Measurements from ENCODE around the gene KCNH1. TPM values are rescaled to one million over a fixed set of nuclear protein-coding genes. Genes with fewer than 3 reads are reported as not detected.

The KCNH1 gene
- total and polyA plus RNA-seq, 3 donors from 2014 or later: 1.5 to 4.2 (median 2.8) TPM

GRCh38 chr1:210932104-210932503, 201.8 kb downstream of the KCNH1 start:
- no peak for TF ChIP-seq CTCF (IDR thresholded peaks at IDR 0.05)
- Histone ChIP-seq H3K27me3 (no peaks in the 10 kb centered on the region), H3K27ac (no peak overlapping the region), H3K9me3 (no peaks in the 10 kb centered on the region), H3K4me1 (no peaks in the 10 kb centered on the region), H3K4me3 (no peak overlapping the region), H3K36me3 (ENCODE audit: low read depth, missing control alignments) (no peaks in the 10 kb centered on the region)
- intact Hi-C loops (cut with DNase I; ENCODE audit: low total_unique reads): no loop called here
- DNase-seq: no peak

GRCh38 chr1:210922666-210923065, 211.3 kb downstream of the KCNH1 start:
- intact Hi-C loops (cut with DNase I; ENCODE audit: low total_unique reads): no loop called here

GRCh38 chr1:210920716-210921694, 212.9 kb downstream of the KCNH1 start:
- TF ChIP-seq CTCF (IDR thresholded peaks at IDR 0.05) (no peak), POLR2A (IDR thresholded peaks at IDR 0.05) (no peak)
- intact Hi-C loops (cut with DNase I; ENCODE audit: low total_unique reads): no loop called here
- H3K4me1 ChIP-seq: no peaks in the 10 kb centered on the region
- no peaks in the 10 kb centered on the region for H3K9me3 ChIP-seq
- H3K27me3 ChIP-seq: no peaks in the 10 kb centered on the region
- no peak for DNase-seq
- no peaks in the 10 kb centered on the region for H3K36me3 ChIP-seq (ENCODE audit: low read depth, missing control alignments)
- 83 to 91% methylated on average over 5 of the region's 5 CpGs for WGBS, 2 donors
- H3K27ac ChIP-seq: no peak overlapping the region
- H3K4me3 ChIP-seq: no peak overlapping the region

More at GRCh38 chr1:210922666-210923065, 211.3 kb downstream of the KCNH1 start:
- H3K9me3 ChIP-seq: no peaks in the 10 kb centered on the region
- no peak overlapping the region for H3K4me3 ChIP-seq
- DNase-seq: no peak
- H3K4me1 ChIP-seq: no peaks in the 10 kb centered on the region
- no peak overlapping the region for H3K27ac ChIP-seq
- TF ChIP-seq POLR2A (IDR thresholded peaks at IDR 0.05): no peak
- TF ChIP-seq CTCF (IDR thresholded peaks at IDR 0.05): no peak
- no peaks in the 10 kb centered on the region for H3K36me3 ChIP-seq (ENCODE audit: low read depth, missing control alignments)
- H3K27me3 ChIP-seq: no peaks in the 10 kb centered on the region

GRCh38 chr1:210920258-210920657, 213.7 kb downstream of the KCNH1 start:
- no peak for TF ChIP-seq POLR2A (IDR thresholded peaks at IDR 0.05)
- TF ChIP-seq CTCF (IDR thresholded peaks at IDR 0.05): no peak
- H3K27ac ChIP-seq: no peak overlapping the region
- intact Hi-C loops (cut with DNase I; ENCODE audit: low total_unique reads): no loop called here
- H3K9me3 ChIP-seq: no peaks in the 10 kb centered on the region
- H3K4me1 ChIP-seq: no peaks in the 10 kb centered on the region
- DNase-seq: no peak
- H3K4me3 ChIP-seq: no peak overlapping the region
- H3K36me3 ChIP-seq (ENCODE audit: low read depth, missing control alignments): no peaks in the 10 kb centered on the region
- no peaks in the 10 kb centered on the region for H3K27me3 ChIP-seq

GRCh38 chr1:210918893-210919292, 215.1 kb downstream of the KCNH1 start:
- 87 to 91% methylated on average over 1 of the region's 1 CpG for WGBS, 2 donors
- intact Hi-C loops (cut with DNase I; ENCODE audit: low total_unique reads): no loop called here
- H3K4me3 ChIP-seq: no peak overlapping the region
- H3K4me1 ChIP-seq: no peaks in the 10 kb centered on the region
- no peak for TF ChIP-seq POLR2A (IDR thresholded peaks at IDR 0.05)
- TF ChIP-seq CTCF (IDR thresholded peaks at IDR 0.05): no peak
- H3K27me3 ChIP-seq: no peaks in the 10 kb centered on the region
- H3K36me3 ChIP-seq (ENCODE audit: low read depth, missing control alignments): no peaks in the 10 kb centered on the region
- DNase-seq: no peak
- H3K27ac ChIP-seq: no peak overlapping the region
- no peaks in the 10 kb centered on the region for H3K9me3 ChIP-seq

All from testis (tissue), 3 donors.